ENCODE data around the gene LINGO3.

- TF ChIP-seq CTCF (IDR thresholded peaks at IDR 0.05; ENCODE audit: poor library complexity, severe bottlenecking) (no peak), POLR2AphosphoS5 (IDR thresholded peaks at IDR 0.05) (no peak), EZH2 (IDR thresholded peaks at IDR 0.05; ENCODE audit: borderline replicate concordance, insufficient read depth, low read length, poor library complexity, severe bottlenecking) (no peak), TAF1 (IDR thresholded peaks at IDR 0.05; ENCODE audit: low read depth) (no peak), EP300 (conservative IDR thresholded peaks at IDR 0.05; ENCODE audit: poor library complexity, severe bottlenecking) (no peak)
Observed at GRCh38 chr19:2320939-2321338, 13.0 kb upstream of the LINGO3 start.

Measured in neural cell (in vitro differentiated cells).